Gastroesophageal sphincter (tissue), 3 donors: ENCODE measurements around the gene FGF19.

ENCODE experiments used
- CTCF ChIP-seq, 4 experiments: fragments of 200-600 bp in 2 of 4; fragments of 450-650 bp in 2 of 4; sonication (generic) in 1 of 4; IDR thresholded peaks; one replicate each; pipeline ENCODE4 v1.5.1; 2017 to 2019; ENCODE audit warnings: antibody characterized with exemption in 4 of 4, mild to moderate bottlenecking in 2 of 4, moderate library complexity in 2 of 4
- EP300 ChIP-seq: sonication (generic); formaldehyde crosslinking; IDR thresholded peaks from one replicate; pipeline ENCODE4 v1.6.1; 2017; ENCODE audit warnings: antibody characterized with exemption, mild to moderate bottlenecking
- POLR2A ChIP-seq, 2 donors: fragments of 450-650 bp; IDR thresholded peaks; one replicate each; pipeline ENCODE4 v1.6.1; 2017; ENCODE audit warnings: antibody characterized with exemption in 2 of 2, mild to moderate bottlenecking in 2 of 2, moderate library complexity in 1 of 2
- POLR2AphosphoS5 ChIP-seq: sonication (generic); formaldehyde crosslinking; IDR thresholded peaks from one replicate; pipeline ENCODE4 v1.6.1; 2017; ENCODE audit warnings: antibody characterized with exemption

GRCh38 chr11:69653406-69653960 lies 50.3 kb downstream of the FGF19 start:
- TF ChIP-seq POLR2A (IDR thresholded peaks at IDR 0.05), result no peak
- TF ChIP-seq CTCF (IDR thresholded peaks at IDR 0.05), result no peak
- no peak for TF ChIP-seq EP300
- no peak for TF ChIP-seq POLR2AphosphoS5
